AG04450 (cell line): ENCODE data around the gene TSKU. TPM values are rescaled to one million over a fixed set of nuclear protein-coding genes. Genes with fewer than 3 reads are reported as not detected.

Experiments
- CTCF ChIA-PET: fragments of 300-600, 350-600 bp; formaldehyde crosslinking; extraction: SDS; loops from one replicate; lab custom pipeline; 2022; ENCODE audit warnings: antibody characterized with exemption, inconsistent platforms; lab: Charles Lee
- POLR2A ChIA-PET: fragments of 350-600 bp; formaldehyde crosslinking; extraction: SDS; loops from one replicate; lab custom pipeline; 2021; ENCODE audit warnings: antibody characterized with exemption, inconsistent platforms; lab: Yijun Ruan, JAX
- DNase-seq: peaks from one replicate; pipeline ENCODE4 v3.0.0-alpha.2; 2011; ENCODE audit warnings: low read depth, low spot score
- H3K27ac ChIP-seq: one replicate; pipeline ENCODE4 v1.5.1; 2012; ENCODE audit warnings: low read depth, low read length, control low read depth
- H3K27me3 ChIP-seq: one replicate; pipeline ENCODE4 v1.6.0; 2012; ENCODE audit warnings: low read length; ENCODE audit not compliant: control insufficient read depth, insufficient read depth
- H3K4me3 ChIP-seq: 2 replicates; pipeline ENCODE4 v1.5.1; 2011; ENCODE audit warnings: mild to moderate bottlenecking, low read depth, low read length, control low read depth
- H3K9me3 ChIP-seq: 2 replicates; pipeline ENCODE4 v1.5.1; 2012; ENCODE audit warnings: low read length; ENCODE audit not compliant: control insufficient read depth, insufficient read depth
- CTCF ChIP-seq: IDR thresholded peaks from 2 replicates; pipeline ENCODE4 v1.5.1; 2011; ENCODE audit warnings: low read depth, low read length, control low read depth, inconsistent platforms
- polyA plus RNA-seq: library from polyadenylated mRNA; depleted of rRNA; stranded (reverse); fragments of >200 nt; gene quantifications from 2 replicates; pipeline ENCODE4 v1.2.3, GENCODE V29; 2011

The TSKU gene
- polyA plus RNA-seq, 1 experiment, result 28.8 TPM

- H3K4me3 ChIP-seq, result no peak overlapping the region
- no peak overlapping the region for H3K27ac ChIP-seq
- DNase-seq, result no peak
- POLR2A ChIA-PET, result interaction anchor here (1.3 to 4.2 kb wide), 3 partner anchors 18 to 67 kb away, joined by 4 to 21 read pairs (median 17); partner anchors contain the start of gene TSKU
- no peak for TF ChIP-seq CTCF
- CTCF ChIA-PET, result interaction anchor here (1.3 to 6.1 kb wide), 4 partner anchors 13 to 117 kb away, joined by 3 to 99 read pairs (median 36); no protein-coding TSS in a partner anchor
- H3K9me3 ChIP-seq, result no peaks in the 10 kb centered on the region
- no peaks in the 10 kb centered on the region for H3K27me3 ChIP-seq
Measured at GRCh38 chr11:76801736-76802135, 18.6 kb downstream of the TSKU start.

- Histone ChIP-seq H3K27me3 (no peaks in the 10 kb centered on the region), H3K27ac (no peak overlapping the region), H3K4me3 (no peak overlapping the region), H3K9me3 (no peaks in the 10 kb centered on the region)
- no peak for DNase-seq
- no peak for TF ChIP-seq CTCF
- ChIA-PET POLR2A (interaction anchor here (1.3 to 4.2 kb wide), 3 partner anchors 19 to 67 kb away, joined by 4 to 21 read pairs (median 17); partner anchors contain the start of gene TSKU), CTCF (interaction anchor here (1.0 to 6.1 kb wide), 5 partner anchors 13 to 117 kb away, joined by 3 to 99 read pairs (median 7); no protein-coding TSS in a partner anchor)
Measured at GRCh38 chr11:76802151-76802550, 19.0 kb downstream of the TSKU start.

- peak overlapping the region; percentile 33 for H3K27ac ChIP-seq
- no peak for DNase-seq
- CTCF ChIA-PET, result interaction anchor here (1.0 to 6.1 kb wide), 5 partner anchors 12 to 117 kb away, joined by 3 to 99 read pairs (median 7); no protein-coding TSS in a partner anchor
Measured at GRCh38 chr11:76802621-76803020, 19.5 kb downstream of the TSKU start.

GRCh38 chr11:76803023-76803422, 19.9 kb downstream of the TSKU start:
- POLR2A ChIA-PET, result interaction anchor here (1.0 to 4.2 kb wide), 3 partner anchors 15 to 32 kb away, joined by 3 to 21 read pairs (median 17); partner anchors contain the start of gene TSKU
- no peak for TF ChIP-seq CTCF
- CTCF ChIA-PET, result interaction anchor here (1.0 to 6.1 kb wide), 5 partner anchors 12 to 116 kb away, joined by 3 to 99 read pairs (median 7); no protein-coding TSS in a partner anchor
- Histone ChIP-seq H3K9me3 (no peaks in the 10 kb centered on the region), H3K27me3 (no peaks in the 10 kb centered on the region), H3K27ac (peak overlapping the region; percentile 61), H3K4me3 (no peak overlapping the region)
- DNase-seq, result no peak

More at GRCh38 chr11:76802621-76803020, 19.5 kb downstream of the TSKU start:
- Histone ChIP-seq H3K9me3 (no peaks in the 10 kb centered on the region), H3K4me3 (no peak overlapping the region), H3K27me3 (no peaks in the 10 kb centered on the region)
- POLR2A ChIA-PET, result interaction anchor here (1.0 to 4.2 kb wide), 3 partner anchors 15 to 32 kb away, joined by 3 to 21 read pairs (median 17); partner anchors contain the start of gene TSKU
- TF ChIP-seq CTCF, result no peak
